ENCODE data around the gene TSEN34. TPM values are rescaled to one million over a fixed set of nuclear protein-coding genes. Genes with fewer than 3 reads are reported as not detected.
"Not testable (repeated sequence)": the region's sequence is repeated elsewhere in the genome, so short reads cannot be mapped to it uniquely, and the experiment has no call there.

TSEN34 gene
- total and polyA plus RNA-seq, 8 donors = 25.5 to 147 (median 40.2) TPM

- TF ChIP-seq EP300 (IDR thresholded peaks at IDR 0.05) (no peak), POLR2A (IDR thresholded peaks at IDR 0.05) (no peak), POLR2AphosphoS5 (IDR thresholded peaks at IDR 0.05) (no peak), CTCF (IDR thresholded peaks at IDR 0.05) (no peak)
- intact Hi-C loops (cut with DNase I; ENCODE audit: low total_unique reads) = no loop called here
- 56 to 62% (median 57%) methylated on average over 19 of the region's 19 CpGs for WGBS, 5 donors
These were observed 824 bp downstream of the TSEN34 start for GRCh38 chr19:54191811-54192453.

GRCh38 chr19:54193011-54193410, 1.9 kb downstream of the TSEN34 start:
- Histone ChIP-seq H3K36me3 (peaks cover 3 to 33% (median 27%) of the 10 kb centered on the region in 4 donors), H3K9me3 (no peaks in the 10 kb centered on the region), H3K4me3 (peak overlapping the region in 1 of 4 donors; percentile 79), H3K27ac (peak overlapping the region in 1 of 5 donors; percentile 99), H3K27me3 (no peaks in the 10 kb centered on the region), H3K4me1 (peaks cover 19 to 31% (median 27%) of the 10 kb centered on the region in 4 donors)
- intact Hi-C loops (cut with DNase I; ENCODE audit: low total_unique reads) = no loop called here
- WGBS, 5 donors = 89 to 93% (median 92%) methylated on average over 11 of the region's 11 CpGs
- DNase-seq = no peak
- TF ChIP-seq EP300 (IDR thresholded peaks at IDR 0.05) = no peak

More at GRCh38 chr19:54191811-54192453, 824 bp downstream of the TSEN34 start:
- H3K27ac ChIP-seq = peak overlapping the region; percentile 97 to 99 (median 99)
- H3K36me3 ChIP-seq = peaks cover 8 to 39% (median 30%) of the 10 kb centered on the region in 4 donors
- no peaks in the 10 kb centered on the region for H3K27me3 ChIP-seq
- H3K9me3 ChIP-seq = no peaks in the 10 kb centered on the region
- DNase-seq = no peak
- H3K4me3 ChIP-seq = peak overlapping the region; percentile 75 to 93 (median 84)
- H3K4me1 ChIP-seq = peaks cover 26 to 40% (median 36%) of the 10 kb centered on the region in 4 donors

GRCh38 chr19:54194463-54194862, 3.4 kb downstream of the TSEN34 start:
- Histone ChIP-seq H3K4me1 (peaks cover 10 to 21% (median 17%) of the 10 kb centered on the region in 4 donors), H3K36me3 (peaks cover 3 to 33% (median 27%) of the 10 kb centered on the region in 4 donors)
- 89 to 92% (median 92%) methylated on average over 12 of the region's 12 CpGs for WGBS, 5 donors
- DNase-seq; H3K27me3 ChIP-seq; intact Hi-C loops (cut with DNase I; ENCODE audit: low total_unique reads); H3K9me3 ChIP-seq; H3K27ac ChIP-seq; H3K4me3 ChIP-seq: not testable (repeated sequence)

GRCh38 chr19:54196536-54196935, 5.4 kb downstream of the TSEN34 start:
- WGBS, 5 donors = 93 to 96% (median 94%) methylated on average over 7 of the region's 7 CpGs
- TF ChIP-seq EP300 (IDR thresholded peaks at IDR 0.05) (no peak), POLR2AphosphoS5 (IDR thresholded peaks at IDR 0.05) (no peak), CTCF (IDR thresholded peaks at IDR 0.05) (no peak), POLR2A (IDR thresholded peaks at IDR 0.05) (no peak)
- Histone ChIP-seq H3K4me1 (peaks cover 17 to 31% (median 21%) of the 10 kb centered on the region in 4 donors), H3K9me3 (no peaks in the 10 kb centered on the region), H3K27ac (no peak overlapping the region), H3K4me3 (no peak overlapping the region), H3K27me3 (no peaks in the 10 kb centered on the region), H3K36me3 (peaks cover 3 to 33% (median 29%) of the 10 kb centered on the region in 4 donors)
- intact Hi-C loops (cut with DNase I; ENCODE audit: low total_unique reads) = no loop called here
- no peak for DNase-seq

GRCh38 chr19:54197121-54197520, 6.0 kb downstream of the TSEN34 start:
- H3K36me3 ChIP-seq = peaks cover 7 to 38% (median 35%) of the 10 kb centered on the region in 4 donors
- WGBS, 5 donors = 81 to 91% (median 83%) methylated on average over 3 of the region's 3 CpGs
- no peak for TF ChIP-seq POLR2A (IDR thresholded peaks at IDR 0.05)
- no peak for TF ChIP-seq POLR2AphosphoS5 (IDR thresholded peaks at IDR 0.05)
- TF ChIP-seq EP300 (IDR thresholded peaks at IDR 0.05) = no peak
- no peak for TF ChIP-seq CTCF (IDR thresholded peaks at IDR 0.05)
- intact Hi-C loops (cut with DNase I; ENCODE audit: low total_unique reads) = no loop called here
- H3K4me1 ChIP-seq = peaks cover 17 to 31% (median 21%) of the 10 kb centered on the region in 4 donors
- DNase-seq = no peak
- H3K27ac ChIP-seq = no peak overlapping the region
- H3K4me3 ChIP-seq = no peak overlapping the region
- H3K27me3 ChIP-seq = no peaks in the 10 kb centered on the region
- no peaks in the 10 kb centered on the region for H3K9me3 ChIP-seq

Measured in stomach (tissue), 9 donors.